Fibroblast of the conjunctiva (primary cell): ENCODE results near the gene BIRC3.
"Not testable (repeated sequence)": the region's sequence is repeated elsewhere in the genome, so short reads cannot be mapped to it uniquely, and the experiment has no call there.

Experiments
- DNase-seq: peaks from one replicate; pipeline ENCODE4 v3.0.0-alpha.2; 2010; ENCODE audit warnings: low read depth

Gene BIRC3

DNA sequence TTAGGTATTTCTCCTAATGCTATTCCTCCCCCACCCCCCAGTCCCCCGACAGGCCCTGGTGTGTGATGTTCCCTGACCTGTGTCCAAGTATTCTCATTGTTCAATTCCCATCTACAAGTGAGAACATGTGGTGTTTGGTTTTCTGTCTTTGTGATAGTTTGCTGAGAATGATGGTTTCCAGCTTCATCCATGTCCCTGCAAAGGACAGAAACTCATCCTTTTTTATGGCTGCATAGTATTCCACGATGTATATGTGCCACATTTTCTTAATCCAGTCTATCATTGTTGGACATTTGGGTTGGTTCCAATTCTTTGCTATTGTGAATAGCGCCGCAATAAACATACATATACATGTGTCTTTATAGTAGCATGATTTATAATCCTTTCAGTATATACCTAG, 20.5 kb upstream of the BIRC3 start:
- DNase-seq: not testable (repeated sequence)

DNA sequence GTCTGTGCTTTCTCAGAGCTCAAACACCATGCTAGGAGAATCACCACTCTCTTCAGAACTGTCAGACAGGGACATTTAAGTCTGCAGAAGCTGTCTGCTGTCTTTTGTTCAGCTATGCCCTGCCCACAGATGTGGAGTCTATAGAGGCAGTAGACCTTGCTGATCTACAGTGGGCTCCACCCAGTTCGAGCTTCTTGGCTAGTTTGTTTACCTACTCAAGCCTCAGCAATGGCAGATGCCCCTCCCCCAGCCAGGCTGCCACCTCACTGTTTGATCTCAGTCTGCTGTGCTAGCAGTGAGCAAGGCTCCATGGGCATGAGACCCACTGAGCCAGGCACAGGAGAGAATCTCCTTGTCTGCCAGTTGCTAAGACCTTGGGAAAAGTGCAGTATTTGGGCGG, 16.4 kb upstream of the BIRC3 start:
- not testable (repeated sequence) for DNase-seq

DNA sequence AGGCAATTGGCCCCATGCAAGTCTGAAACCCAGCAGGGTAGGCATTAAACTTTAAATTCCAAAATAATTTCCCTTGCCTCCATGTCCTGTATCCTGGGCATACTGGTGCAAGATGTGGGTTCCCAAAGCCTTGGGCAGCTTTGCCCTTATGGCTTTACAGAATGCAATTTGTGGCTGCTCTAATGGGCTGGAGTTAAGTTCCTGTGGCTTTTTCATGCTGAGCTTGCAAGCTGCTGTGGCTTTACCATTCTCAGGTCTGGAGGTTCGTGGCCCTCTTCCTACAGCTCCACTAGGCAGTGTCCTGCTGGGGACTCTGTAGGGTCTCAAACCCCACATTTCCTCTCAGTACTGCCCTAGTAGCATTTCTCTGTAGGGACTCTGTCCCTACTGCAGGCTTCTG, 15.0 kb upstream of the BIRC3 start:
- no peak for DNase-seq

- no peak for DNase-seq
Measured at GRCh38 chr11:102304686-102305085, 12.6 kb upstream of the BIRC3 start.

DNA sequence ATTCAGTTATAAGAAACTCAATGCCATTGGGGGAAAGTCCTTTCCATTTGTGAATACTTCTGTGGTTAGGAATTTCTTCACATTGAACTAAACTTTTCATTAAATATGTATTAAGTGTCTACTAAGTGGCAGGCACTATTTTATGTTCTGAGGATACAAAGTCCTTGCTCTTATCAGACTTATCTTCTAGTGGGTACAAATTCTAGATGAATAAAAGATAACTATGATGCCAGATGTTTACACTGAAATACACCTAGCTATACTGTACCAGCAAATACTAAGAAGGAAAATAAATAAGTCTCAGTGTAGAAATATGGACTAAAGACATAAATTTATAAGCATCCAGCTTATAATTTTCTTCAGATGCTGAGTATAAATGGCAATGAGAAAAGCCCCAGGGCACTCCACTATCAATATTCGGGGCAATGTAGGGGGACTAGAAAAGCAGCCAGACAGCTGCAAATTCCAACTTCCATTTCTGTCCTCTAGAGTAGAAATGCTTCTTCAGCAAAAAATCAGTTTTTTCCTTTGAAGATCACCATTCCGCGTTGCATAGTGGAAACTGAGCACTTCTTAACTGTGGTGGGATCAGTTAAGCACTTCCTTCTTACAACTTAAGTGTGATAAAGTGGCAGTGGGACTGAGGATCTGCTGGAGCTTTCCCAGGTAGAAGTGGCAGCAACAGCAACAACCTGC, 11.8 kb upstream of the BIRC3 start:
- no peak for DNase-seq

DNA sequence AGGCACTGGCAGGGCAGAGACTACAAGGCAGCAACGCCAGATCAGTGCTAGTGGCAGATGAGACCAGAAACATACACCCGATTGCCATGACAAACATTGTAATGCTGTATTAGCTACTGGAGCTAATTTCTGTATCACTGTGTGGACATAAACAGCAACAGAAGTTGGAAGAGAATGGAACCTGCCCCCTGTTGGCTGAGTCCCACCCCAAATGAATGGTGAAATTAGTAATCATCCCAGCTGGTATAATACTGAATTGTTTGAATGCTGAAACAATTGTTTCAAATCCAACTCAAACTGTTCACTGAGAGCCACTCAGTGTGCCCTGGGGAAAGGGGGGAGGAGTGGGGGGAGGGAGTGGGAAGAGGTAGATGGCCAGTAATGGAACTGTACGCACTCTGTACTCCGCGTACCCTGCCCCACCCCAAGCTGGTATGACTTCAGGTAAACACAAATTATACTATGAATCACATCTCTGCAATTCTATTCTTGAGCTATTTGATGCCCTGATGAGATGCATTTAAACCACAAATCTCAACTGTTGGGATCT, 11.2 kb upstream of the BIRC3 start:
- DNase-seq: no peak

- no peak for DNase-seq
Measured at GRCh38 chr11:102306817-102307726, 10.2 kb upstream of the BIRC3 start.

DNA sequence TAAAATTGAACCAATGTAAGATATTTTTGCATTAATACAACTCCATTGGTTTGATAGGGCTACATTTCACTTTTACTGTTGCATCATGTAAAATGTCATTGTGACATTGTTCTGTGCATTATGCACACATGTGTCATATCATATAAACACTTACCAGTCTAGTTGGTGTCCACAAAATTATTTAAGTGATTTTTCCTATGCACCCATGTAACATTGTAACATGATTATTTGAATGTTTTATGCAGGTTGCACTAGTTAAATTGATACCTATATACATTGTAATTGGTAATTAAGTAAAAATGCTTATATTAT, 9.6 kb upstream of the BIRC3 start:
- DNase-seq: no peak

- DNase-seq: no peak
Measured at GRCh38 chr11:102309621-102310541, 7.4 kb upstream of the BIRC3 start.

GRCh38 chr11:102312667-102313066, 4.6 kb upstream of the BIRC3 start:
- DNase-seq: no peak

DNA sequence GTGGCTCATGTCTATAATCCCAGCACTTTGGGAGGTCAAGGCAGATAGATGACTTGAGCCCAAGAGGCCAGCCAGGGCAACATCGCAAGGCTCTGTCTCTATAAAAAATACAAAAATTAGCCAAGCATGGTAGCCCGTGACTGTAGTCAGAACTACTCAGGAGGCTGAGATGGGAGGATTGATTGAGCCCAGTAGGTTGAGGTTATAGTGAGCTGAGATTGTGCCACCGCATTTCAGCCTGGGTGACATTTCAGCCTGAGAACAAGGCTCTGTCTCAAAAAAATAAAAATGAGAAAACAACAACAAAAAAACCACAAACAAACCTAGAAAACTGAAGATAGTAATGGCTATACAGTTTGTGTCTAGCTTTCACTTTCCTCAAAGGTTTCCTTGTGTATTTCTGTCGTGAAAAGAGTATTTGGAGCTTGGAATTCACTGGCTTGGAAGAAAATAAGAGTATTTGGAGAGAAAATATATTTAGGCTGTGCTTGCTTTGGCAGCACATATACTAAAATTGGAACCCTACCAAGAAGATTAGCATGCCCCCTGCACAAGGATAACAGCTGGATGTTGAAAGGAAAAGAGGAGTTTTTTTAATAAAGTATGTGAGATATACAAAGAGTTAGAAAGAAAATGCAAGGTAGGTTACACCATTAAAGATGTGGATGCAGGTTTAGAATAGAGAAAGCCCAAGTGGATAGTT, 3.9 kb upstream of the BIRC3 start:
- DNase-seq: no peak

GRCh38 chr11:102314784-102315183, 2.5 kb upstream of the BIRC3 start:
- no peak for DNase-seq

DNA sequence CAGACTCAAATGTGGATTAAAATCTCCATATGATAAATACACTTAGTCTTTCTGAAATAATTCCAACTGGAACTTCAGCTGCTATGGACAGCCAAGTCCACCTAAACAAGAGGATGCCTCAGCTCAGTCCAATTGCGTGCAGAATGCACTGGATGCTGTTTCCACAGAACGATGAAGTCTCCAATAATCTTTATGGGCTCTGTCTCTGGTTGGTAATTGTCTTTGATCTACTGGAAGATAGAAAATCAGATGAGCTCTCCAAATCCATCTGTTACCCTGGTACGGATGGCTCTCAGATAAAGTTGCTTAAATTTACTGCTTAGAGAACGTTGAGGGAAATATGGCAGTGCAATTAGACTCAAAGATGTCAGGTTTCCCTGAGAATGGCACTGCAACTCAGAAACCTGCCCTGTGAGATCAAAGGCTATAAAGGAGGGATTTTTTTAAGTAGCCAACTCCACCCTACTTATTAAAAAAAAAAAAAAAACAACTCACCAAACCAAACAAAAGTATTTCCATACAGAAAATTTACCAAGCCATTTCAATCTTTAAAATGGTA, 859 bp upstream of the BIRC3 start:
- no peak for DNase-seq

GRCh38 chr11:102317768-102318103, 452 bp downstream of the BIRC3 start:
- no peak for DNase-seq

DNA sequence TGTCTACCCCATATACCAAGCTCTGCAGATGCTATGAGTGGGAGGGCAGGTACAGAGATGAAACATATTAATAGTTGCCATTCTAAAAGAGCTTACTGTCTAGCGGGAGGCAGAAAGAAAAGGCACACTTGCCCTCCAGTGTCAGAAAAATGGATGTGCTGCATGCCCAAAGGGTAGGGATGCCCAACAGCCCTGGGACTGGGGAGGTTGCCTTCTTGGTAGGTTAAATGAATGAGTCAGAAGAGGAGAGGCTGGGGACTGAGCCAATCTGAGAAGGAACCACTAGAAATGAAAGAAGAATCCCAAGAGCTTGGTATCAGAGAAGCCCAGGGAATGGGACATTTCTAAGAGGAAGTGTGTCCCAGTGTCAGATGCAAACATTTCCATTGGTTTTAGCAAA, 1.2 kb downstream of the BIRC3 start:
- no peak for DNase-seq

DNA sequence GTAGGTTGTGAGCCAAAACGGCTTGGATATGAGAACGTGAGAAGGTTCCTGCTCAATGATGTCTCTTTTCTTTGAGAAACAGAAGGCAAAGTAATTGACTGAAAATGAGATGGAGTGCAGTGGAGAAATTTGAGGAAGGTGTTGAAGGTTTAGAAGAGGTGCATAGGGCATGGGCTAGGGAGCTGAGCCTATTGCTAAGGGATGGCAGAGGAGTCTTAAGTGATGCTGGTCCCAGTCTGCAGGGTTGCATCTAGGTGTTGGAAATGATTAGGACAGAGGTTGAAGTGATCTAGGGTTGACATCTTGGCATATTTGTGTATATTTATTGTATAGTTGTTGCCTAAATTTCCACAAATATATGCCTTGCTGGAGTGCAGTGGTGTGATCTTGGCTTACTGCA, 2.3 kb downstream of the BIRC3 start:
- no peak for DNase-seq

GRCh38 chr11:102320188-102320587, 2.9 kb downstream of the BIRC3 start:
- DNase-seq: no peak

GRCh38 chr11:102320679-102321078, 3.4 kb downstream of the BIRC3 start:
- DNase-seq: no peak

GRCh38 chr11:102322560-102322959, 5.3 kb downstream of the BIRC3 start:
- DNase-seq: no peak

- DNase-seq: no peak
Measured at GRCh38 chr11:102323542-102324251, 6.4 kb downstream of the BIRC3 start.

DNA sequence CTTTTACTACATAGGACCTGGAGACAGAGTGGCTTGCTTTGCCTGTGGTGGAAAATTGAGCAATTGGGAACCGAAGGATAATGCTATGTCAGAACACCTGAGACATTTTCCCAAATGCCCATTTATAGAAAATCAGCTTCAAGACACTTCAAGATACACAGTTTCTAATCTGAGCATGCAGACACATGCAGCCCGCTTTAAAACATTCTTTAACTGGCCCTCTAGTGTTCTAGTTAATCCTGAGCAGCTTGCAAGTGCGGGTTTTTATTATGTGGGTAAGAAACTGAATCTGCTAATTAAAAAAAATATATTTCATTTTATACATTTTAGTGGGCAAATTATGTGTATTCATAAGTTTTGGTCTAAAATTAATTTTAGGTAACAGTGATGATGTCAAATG, 7.8 kb downstream of the BIRC3 start:
- no peak for DNase-seq
